NK-92 (cell line): Measurements from ENCODE around the gene DCAF8.

Experiments used
- DNase-seq: peaks from one replicate; lab custom pipeline; 2025; ENCODE audit not compliant: unreplicated experiment; lab: John Stamatoyannopoulos, UW

The DCAF8 gene

DNA sequence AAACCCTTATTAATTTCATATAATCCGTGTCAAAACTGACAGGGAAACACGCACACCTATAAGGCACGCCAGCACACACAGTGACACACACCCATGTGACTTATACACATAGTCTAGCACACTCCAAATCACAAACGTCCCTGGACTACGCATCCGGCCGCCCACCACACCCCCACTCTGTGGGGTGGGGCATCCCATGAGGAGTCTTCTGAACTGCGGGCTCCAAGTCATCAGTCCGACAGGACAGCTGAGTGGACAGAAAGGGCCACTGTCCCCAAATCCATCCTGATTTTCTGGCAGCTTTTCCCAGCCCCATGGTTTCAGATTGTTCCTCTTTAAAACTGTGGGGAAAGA is 56.3 kb downstream of the DCAF8 start:
- DNase-seq: no peak

DNA sequence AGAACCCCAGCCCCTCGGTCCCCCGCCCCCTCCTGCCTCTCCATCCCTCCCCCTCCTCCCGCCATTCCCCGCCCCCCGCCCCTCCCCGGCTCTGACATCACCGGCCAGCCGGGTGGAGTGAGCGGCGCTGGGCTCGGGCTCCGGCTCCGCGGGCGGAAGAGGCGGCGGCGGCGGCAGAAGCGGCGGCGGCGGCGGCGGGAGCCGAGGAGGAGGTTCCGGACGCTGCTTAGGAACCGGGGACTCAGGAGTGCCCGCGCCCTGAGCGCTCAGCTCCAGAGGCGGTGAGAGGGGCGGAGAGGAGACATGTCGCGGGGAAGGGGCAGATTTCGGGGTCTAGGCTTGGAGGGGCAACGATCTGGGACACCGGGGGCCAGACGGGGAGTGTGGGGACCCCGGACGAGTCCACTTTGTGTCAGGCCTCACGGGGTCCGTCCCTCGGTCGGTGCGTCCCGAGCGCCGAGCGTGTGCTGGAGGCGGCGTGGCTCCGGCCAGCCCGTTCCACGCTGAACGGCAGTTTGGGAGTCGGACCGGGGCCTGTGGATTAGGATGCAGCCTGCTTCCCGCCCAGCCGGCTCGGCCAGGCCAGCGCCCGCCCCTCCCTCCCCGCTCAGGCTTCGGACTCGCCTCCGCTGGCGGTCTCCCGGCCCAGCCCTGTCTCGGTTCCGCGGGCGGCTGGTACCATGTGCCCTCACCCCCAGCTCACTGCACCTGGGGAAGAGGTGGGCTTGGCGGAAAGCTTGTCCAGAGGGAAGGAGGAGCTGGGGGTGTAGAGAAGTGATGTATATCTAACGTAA is 56.9 kb downstream of the DCAF8 start, which contains the start of gene PEA15:
Gene PEA15, plus strand, starts transcription at position 143 of the 794 bp plus-strand sequence. CDS start 6,161 bp downstream, outside the sequence.
- DNase-seq: no peak

DNA sequence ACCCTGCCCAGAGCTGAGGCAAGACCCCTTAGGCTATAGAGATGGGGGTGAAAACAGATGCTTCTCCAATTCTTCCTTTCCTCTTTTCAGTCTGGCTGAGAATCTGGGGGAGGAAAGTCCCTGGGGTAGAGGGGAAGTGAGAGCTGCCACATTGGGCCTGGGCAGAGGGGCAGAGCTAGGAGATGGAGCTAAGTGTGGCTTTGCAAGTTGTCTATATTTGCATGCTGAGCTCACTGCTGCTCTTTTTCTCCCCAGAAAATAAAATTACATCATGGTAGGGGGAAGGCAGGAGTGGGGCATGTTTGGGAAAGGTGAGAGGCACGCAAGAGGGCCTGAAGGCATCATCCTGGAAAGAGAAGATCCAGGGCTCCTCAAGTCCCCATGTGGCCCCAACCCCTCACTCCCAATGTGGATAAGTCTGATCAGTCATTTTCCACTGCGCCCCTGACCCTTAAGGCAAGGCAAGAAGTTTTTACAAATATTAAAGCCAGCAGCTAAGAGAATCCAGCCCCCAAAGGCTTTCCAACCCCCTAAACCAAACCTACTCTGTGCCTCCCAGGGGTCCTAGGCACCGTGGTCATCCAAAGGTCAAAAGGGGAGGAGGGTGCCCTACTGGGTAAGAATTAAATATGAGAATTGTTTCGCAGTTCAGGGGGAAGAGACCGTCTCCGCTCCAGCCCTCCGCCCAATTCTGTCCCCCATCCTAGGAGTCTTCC is 57.7 kb downstream of the DCAF8 start:
- no peak for DNase-seq

DNA sequence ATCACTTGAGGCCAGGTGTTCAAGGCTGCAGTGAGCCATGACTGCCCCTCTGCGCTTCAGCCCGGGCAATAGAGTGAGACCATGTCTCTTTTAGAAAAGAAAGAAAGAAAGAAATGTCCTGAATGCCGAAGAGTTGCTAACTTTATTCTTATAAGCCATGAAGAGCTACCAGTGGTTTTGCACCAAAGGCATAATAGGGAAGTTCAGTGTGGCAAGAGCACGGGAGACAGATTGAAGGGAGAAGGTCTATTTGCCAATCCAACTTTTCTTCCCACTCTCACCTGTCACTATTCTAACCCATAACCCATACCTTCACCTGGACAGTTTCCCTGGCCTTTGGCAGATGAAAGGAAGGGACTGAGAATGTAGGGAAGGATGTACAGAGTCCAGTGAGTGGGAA is 61.6 kb downstream of the DCAF8 start:
- DNase-seq: no peak

DNA sequence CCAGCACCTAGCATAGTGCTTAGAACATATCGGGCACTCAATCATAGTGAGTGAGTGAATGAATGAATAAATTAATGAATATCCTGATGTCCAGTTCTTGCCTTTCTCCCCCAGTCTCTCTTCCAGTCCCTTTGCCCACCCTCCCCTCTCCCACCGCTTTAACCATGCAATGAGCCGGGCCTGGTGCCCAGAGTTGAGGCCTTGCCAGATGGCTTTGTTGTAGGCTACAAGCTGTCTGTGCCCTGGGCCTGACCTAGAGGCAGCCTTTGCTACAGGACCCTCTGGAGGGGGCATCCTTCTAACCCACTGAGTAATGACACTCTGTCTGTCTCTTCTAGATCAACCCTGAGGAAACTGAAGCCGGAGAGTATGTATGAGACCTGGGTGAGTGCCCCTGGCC is 65.1 kb downstream of the DCAF8 start:
- DNase-seq: no peak

DNA sequence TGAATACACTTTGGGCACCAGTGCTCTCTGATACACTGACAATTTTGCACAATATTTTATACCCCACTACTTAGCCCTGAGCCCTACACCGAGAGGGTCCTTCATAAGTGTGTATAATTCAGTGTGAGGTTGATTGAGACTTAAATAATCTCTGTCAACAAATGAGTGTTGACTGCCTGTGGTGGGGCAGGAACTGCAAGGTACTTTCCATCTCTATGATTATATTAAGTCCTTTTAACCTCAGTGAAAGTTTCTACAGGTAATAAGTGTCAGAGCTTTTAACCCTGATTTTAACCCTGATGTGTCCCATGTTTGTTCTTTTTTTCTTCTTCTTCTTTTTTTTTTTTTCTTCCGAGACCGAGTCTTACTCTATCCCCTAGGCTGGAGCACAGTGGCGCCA is 66.2 kb downstream of the DCAF8 start:
- DNase-seq: no peak

DNA sequence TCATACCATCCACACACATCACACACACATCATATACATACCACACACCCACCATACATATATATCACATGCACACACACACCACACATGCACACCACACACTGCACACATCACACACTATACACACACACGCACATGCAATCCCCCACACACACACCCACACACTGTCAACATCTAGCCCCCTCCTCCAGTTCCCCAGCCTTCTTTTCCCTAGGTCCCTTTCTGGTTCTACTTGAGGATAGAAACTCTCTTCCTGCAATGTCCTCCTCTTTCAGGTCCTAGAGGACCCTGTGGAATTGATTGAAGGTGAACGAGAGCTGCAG is 67.7 kb downstream of the DCAF8 start:
- DNase-seq: no peak

DNA sequence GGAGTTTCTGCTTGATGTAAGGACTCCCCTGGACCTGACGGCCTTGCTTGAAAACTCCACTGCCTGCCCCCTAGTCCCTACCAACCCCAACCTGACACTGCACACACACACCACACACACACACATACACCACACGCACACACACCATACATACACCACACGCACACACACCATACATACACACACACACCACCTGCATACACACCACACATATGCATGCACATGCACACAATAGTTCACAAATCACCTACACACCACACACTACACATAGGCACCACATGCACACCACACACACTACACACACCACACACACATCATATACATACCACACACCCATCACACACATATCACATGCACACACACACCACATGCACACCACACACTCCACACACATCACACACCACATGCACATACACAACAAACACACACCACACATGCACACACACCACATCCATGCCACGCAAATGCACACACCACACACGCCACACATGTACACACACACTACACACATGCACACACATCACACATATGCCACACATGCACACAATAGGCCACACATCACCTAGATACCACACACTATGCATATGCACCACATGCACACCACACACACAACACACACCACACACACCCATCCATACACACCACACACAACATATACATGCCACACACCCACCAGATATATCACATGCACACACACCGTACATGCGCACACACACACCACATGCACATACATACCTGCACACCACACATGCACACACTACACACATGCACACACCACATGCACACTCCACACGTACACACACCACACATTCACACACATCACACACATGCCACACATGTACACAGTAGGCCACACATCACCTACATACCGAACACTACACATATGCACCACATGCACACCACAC is 68.3 kb downstream of the DCAF8 start:
- DNase-seq: no peak

DNA sequence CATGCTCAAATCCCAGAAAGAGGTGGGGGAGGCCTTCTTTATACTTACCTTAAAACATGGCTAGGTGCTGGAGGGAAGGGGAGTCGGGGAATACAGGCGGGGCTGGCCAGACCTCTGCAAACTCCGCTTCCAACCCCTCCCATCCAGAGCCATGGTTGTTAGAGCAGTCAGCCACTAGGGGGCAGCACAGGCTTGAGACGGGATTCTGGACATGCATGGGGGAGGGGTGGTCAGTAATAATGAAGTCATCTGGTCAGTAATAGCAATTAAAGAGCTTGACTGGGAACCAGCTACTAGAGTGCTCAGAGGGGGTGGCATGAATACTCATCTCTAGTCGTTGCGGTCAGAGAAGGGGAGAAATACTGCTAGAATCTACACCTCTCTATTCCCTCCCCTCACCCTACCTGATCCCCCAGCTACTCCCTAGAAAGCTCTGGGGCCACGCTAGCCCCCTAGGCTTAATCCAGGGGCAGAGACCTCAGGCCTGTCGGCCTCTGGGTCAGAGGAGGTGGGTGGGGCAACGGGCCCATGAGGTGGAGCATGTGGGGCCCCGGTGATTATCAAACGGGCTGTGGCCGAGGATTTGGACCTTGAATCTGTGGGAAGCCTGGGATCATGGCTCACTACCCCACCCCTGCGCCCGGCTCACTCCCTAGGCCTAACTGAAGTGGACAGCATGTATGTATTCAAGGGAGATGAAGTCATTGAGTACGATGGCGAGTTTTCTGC is 69.1 kb downstream of the DCAF8 start:
- DNase-seq: no peak

DNA sequence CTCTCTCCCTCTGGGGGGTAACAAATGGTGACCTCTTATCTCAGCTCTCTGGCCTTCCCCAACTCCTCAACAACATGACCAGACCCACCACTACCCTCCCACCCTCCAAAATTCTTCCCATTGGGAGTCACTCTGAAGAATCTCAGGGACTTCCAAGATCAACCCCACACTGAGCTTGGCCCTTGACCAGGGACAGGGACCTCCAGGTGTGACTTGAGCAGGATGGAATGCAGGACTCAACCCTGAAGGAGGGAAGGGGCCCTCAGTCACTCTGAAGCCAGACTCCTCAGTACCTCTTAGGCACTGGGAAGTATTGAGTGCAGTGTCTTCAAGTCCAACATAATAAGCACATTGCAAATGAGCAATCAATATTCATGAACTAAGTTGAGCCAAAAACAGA is 70.1 kb downstream of the DCAF8 start:
- no peak for DNase-seq

DNA sequence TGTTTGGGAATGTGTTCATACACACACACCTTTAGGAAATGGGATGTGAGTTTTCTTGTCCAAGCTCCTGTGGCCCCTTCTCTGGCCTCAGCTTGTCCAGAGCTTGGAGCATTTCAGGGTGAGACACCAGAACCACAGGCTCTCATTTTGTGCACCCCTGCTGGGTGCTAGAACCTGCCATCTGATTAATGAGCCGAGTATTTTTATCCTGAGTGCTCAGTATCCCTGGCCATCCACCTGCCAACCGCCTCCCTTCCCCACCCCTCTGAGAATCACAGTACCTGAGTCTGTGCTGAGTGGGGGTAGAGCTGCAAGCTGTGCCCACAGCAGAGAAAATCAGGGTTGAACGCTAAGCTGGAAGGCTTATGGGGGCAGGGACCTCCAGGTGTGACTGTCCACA is 70.6 kb downstream of the DCAF8 start:
- no peak for DNase-seq

DNA sequence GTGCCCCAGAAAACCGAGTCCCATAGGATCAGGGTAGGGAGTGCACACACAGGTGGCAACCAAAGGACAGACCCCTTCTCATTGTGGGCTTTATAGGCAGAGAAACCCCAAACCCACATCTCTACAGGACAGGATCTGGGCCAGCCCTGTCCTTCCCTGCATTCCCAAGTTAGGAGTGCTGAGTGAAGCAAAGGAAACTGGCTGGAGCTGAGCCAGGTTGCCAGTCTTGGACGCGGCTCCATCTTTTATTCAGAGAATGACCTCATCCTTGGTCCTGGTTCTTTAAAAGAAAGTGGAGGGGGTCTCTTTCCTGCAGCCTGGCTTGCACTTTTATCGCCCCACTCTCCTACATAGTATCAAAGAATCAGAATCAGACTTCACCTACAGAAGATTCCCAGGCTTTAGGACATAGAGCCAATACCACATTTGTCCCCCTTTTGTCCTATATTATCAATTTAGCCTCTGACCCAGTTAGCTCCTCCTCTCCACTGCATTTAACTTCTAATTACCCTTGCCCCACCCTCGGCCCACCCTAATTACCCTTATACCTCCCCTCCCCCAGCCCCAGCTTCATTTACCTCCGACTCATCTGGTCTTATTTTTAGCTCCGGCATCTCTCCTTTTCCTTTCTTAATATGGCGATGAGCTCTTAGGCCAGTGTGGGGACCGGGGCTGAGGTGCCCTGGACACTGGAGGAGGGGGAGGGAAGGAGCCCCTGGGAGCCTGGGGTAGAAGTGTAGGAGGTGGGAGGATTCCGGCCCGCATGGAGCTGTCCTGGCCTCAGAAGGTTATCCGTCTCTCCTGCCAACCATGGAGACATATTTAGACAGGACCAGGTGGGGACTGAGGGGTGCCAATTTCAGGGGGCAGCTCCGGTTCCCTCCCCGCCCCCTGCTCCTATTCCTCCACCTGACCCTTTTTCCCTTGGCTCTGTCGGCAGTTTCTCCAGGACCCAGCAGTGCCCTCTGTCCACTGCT is 72.4 kb downstream of the DCAF8 start, which contains the start of gene CASQ1:
Gene CASQ1, plus strand, starts transcription at position 927 of the 977 bp plus-strand sequence. CDS start 177 bp downstream, outside the sequence.
- DNase-seq: no peak

DNA sequence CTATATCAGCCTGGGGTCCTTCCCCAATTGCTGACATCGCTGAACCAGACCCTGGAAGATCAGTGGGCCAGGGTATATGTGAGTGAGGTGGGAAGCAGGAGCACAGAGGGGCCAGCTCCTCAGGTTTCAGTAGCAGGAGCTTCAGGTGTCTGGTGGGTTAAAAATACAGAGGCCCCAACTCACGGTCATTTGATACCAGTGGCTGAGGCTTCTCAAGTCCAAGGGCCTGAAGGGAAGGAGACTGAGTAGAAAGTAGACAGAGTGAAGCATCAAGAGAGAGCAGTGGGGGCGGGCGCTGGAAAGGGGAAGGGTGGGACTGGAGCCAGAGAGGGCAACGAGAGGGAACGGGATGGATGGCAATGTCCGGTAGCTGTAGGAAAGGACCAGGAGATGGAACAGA is 74.0 kb downstream of the DCAF8 start:
- no peak for DNase-seq

DNA sequence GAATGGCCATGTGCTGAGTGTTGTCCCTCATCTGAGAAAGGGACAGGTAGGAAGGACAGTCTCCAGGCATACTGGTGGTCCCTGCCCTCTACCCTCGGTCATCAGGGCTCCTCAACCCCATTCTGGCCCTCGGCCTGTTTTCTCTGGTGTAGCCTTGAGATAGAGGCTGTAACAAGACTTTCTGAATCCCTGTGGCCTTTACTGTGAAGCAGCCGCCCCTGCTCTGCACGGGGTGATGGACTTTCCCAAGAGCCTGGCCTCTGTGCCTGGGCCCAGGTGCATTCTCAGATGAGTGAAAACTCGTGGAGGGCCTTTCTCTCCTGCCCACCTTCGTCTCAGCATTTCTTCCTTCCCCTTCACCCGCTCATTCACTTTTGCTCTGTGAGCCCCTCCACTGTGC is 74.9 kb downstream of the DCAF8 start:
- DNase-seq: no peak

DNA sequence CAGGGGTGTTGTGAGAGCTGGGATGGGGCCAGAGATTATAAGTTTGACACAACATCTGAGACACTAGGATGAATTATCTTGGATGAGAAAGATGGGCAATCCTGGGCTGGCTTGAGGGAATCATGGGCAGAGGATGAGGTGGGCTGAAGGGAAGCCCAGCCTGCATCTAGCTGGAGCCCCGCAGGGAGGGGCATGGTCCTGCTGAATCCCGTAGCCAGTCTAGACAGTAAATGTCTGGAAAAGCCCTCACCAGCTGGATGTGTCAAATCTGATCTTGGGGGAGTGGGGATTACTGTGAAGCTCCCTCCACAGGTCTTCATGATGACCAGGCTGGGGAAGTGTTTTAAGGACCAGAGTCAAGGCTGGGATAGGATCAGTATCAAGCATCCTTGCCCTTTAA is 75.6 kb downstream of the DCAF8 start:
- no peak for DNase-seq

DNA sequence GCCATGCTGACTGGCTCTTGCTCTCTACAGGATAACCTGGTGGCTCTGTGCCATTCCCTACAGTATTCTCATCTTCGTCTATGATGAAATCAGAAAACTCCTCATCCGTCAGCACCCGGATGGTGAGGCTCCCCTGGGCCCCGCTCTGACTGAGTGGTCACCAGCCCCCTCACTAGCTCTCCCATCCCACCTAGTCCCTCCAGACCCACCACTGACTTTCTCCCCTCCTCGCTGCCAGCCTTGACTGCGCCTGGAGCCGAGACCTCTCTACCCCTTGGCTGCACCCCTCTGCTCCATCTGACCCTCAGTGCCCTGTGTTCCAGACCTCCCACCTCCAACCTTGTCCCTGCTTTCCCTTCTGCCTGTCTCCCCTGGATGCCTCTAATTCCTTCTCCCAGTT is 76.1 kb downstream of the DCAF8 start:
- DNase-seq: no peak

DNA sequence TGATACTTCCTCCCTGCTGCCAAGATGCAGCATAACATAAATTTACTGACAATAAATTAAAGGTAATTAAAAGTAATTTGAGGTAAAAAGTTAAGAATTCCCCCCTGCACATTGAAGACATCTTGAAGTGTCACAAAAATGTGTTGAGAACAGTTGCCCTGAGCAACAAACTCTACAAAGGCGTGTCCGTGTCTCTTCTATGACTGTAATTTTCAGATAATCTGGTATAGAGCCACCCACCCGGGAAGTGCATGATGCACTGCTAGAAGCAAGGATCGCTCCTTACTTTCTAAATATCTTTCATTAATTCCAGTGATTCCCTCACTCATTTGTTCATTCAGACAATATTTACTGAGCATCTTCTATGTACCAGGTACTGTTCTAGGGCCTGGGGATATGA is 83.0 kb downstream of the DCAF8 start:
- no peak for DNase-seq

DNA sequence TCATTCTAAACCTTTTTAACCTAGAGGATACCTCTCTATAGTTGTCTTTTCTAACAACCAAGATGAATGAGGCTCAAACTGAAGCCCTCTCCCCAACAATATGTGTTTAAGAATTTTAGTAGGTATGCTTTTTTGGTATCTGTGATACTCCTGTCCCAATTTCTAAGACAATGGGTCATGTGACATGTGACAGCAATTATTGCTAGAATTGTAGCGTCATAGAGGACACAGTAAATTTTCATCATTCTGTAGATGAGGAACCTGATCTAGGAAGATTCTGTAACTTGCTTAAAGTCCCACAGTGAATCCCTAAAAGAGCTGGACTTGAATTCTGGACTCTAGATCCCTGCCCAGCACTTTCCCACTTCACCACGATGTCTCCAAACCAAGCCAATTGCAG is 83.6 kb downstream of the DCAF8 start:
- DNase-seq: no peak

DNA sequence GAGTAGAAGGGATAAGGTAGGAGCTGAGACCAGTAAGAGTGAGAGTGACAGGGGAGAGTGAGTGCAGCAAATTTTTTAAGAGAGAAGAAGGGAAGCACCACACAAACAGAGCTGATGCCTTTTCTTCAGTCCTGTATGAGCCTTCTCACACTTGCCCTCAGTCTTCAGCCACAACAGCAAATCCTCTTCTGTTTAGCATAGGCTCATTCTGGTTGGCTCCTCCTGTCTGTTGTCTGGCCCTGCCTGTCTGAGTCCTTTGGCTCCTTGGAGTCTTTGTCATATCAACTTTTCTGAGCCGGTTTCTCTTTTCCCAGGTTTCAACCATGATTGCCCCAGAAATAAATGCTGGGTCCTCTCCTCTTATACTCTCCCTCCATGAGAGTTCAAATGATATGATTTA is 84.7 kb downstream of the DCAF8 start:
- DNase-seq: no peak

DNA sequence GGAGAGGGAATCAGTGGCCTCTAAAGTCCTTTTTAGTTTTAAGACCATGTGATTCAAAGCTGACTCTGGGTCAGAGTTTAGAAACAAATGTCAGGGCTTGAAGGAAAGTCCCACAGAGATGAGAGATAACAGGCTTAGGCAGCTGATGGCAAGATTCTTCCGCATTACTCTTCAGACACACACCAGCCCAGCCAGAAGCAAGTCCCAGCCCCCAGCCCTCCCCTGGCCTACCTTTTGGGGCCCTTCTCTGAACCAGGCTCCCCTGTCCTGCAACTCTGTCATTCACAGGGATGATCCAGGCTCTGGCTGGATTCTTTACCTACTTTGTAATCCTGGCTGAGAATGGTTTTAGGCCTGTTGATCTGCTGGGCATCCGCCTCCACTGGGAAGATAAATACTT is 85.1 kb downstream of the DCAF8 start:
- no peak for DNase-seq
